Measurements from ENCODE around the gene PLCH1.

- TF ChIP-seq CTCF (IDR thresholded peaks at IDR 0.05; ENCODE audit: low read depth, low read length) (no peak), EZH2phosphoT487 (IDR thresholded peaks at IDR 0.05; ENCODE audit: low read depth) (no peak)
Observed at GRCh38 chr3:155516439-155516838, 228.4 kb downstream of the PLCH1 start.
